GM18951 (cell line): ENCODE data around the gene KRTAP5-10.
"Not testable (repeated sequence)": the region's sequence is repeated elsewhere in the genome, so short reads cannot be mapped to it uniquely, and the experiment has no call there.

Experiments
- POLR2A ChIP-seq: IDR thresholded peaks from 4 replicates; pipeline ENCODE4 v1.6.1; 2011; ENCODE audit warnings: mild to moderate bottlenecking; ENCODE audit not compliant: insufficient read length, insufficient read depth; ENCODE audit errors: extremely low read depth
- in situ Hi-C: fragments of 300-500 bp; cut with MboI; formaldehyde crosslinking; loops from one replicate; pipeline ENCODE4 v1.12.0; 2022; ENCODE audit warnings: low sequenced_read_pairs, mixed read lengths, inconsistent platforms; ENCODE audit not compliant: unreplicated experiment

Gene KRTAP5-10

DNA sequence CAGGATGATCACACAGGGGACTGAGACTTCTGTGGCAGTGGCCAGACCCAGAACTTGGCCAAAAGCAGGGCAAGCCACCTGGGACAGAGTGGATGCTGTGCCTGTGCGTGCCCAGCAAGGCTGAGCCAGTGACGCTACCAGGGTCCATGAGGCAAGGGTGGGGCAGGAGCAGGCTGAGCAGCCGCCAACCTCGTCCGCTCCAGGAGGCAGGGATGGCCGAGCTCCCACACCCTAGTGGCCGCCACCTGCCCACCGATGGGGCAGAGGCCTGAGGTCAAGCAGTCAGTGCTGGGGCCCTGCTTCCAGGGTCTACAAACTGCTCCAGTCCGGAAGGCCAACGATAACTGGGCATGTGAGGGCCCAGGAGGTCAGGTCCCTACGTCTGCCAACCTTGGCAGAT is 9.9 kb upstream of the KRTAP5-10 start:
- in situ Hi-C loops = no loop called here
- TF ChIP-seq POLR2A = no peak

- in situ Hi-C loops = no loop called here
- no peak for TF ChIP-seq POLR2A
Measured at GRCh38 chr11:71556018-71556417, 9.3 kb upstream of the KRTAP5-10 start.

DNA sequence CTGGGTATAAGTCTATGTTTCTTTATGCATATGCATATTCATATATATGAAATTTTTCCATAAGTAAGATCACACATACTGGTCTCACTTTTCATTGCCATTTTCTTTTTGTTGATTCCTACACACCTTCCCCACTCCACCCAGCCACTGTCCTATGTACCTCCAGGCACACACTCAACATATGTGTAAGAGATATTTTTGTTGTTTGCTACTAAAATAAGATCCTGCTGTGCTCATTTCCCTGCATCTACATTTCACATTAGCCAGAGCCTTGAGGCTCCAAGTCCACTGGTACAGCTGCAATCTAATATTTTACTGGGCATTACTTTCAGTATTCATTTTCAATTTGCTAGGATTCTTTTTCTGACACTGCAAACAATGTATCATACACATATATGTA is 8.1 kb upstream of the KRTAP5-10 start:
- TF ChIP-seq POLR2A = no peak
- in situ Hi-C loops = no loop called here

- in situ Hi-C loops = no loop called here
- TF ChIP-seq POLR2A = no peak
Measured at GRCh38 chr11:71558996-71559395, 6.4 kb upstream of the KRTAP5-10 start.

DNA sequence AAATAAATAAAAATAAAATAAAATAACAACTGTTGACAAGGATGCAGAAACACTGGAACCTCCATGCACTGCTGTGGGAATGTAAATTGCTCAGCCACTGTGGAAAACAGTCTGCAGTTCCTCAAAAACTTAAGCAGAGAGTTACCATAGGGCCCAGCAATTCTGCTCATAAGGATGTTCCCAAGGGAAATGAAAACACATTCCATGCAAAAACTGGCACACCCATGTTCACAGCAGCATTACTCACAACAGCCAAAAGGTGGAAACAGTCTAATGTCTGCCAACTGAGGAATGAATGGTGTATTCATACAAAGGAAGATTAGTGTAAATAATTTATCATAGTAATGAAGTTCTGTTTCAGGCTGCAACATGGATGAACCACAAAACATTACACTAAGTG is 3.2 kb upstream of the KRTAP5-10 start:
- in situ Hi-C loops = no loop called here
- TF ChIP-seq POLR2A = no peak

- in situ Hi-C loops = no loop called here
- no peak for TF ChIP-seq POLR2A
Measured at GRCh38 chr11:71563406-71563805, 2.0 kb upstream of the KRTAP5-10 start.

GRCh38 chr11:71564430-71564829 is 933 bp upstream of the KRTAP5-10 start:
- no peak for TF ChIP-seq POLR2A
- in situ Hi-C loops = no loop called here

- no peak for TF ChIP-seq POLR2A
Measured at GRCh38 chr11:71566081-71566620, 788 bp downstream of the KRTAP5-10 start.

DNA sequence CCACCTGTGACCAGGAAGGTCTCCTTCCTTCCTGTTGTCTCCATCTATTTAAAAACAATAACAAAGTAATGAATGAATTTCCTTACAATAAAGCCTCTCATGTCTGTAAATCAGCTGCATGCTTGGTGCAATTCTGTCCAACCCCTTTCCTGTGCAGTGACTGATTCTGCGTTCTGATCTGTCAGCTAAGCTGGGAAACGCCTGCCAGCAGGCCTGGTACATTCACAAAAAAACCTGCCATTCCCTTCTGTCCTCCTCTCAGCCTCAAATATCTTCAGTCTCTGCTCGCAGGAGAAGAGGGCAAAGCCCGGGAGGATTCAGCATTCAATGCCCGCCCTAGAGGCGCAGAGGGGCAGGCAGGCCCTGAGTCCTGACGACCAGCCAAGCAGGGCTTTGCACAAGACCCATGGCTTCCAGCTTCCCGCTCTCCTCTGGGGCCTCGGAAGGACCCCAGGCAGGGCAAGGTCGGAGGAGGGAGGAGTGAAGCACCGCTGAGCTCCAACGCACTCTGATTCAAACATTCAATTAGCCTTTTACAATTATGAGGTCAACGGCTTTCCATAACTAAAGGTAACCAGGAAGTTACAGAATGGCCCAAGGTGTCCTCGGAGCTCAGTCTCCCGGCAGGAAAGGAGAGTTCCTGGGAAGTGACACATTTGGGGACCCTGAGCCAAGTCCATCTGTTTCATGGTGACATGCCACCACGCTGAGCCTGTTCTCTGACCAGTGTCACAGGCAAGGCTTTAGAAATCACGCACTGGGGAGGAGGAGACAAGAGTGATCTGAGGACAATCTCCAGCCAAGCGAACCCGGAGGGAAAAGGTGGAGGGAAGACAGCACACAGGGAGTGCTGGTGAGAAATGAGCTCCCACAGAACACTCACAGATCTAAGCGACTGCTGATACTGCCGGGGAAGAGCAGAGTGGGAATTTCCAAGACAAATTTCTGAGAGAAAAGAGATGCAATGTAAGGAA is 1.6 kb downstream of the KRTAP5-10 start:
- in situ Hi-C loops = not testable (repeated sequence)

More at GRCh38 chr11:71566081-71566620, 788 bp downstream of the KRTAP5-10 start:
- in situ Hi-C loops = no loop called here

DNA sequence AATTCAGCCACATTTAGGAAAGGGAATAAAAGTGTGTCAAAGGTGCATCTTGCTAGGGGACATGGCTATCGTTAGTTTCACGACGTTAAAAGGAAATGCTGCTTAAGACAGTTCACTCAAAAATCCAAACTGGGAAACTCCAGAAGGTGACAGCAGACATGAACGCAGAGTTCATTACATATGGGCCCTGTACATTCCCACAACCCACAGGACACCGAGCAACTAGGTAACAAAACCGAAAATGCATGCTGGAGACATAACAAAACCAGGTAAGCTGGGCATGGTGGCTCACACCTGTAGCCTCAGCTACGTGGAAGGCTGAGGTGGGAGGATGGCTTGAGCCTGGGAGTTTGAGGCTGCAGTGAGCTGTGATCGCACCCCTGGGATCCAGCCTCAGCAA is 2.3 kb downstream of the KRTAP5-10 start:
- in situ Hi-C loops = not testable (repeated sequence)

DNA sequence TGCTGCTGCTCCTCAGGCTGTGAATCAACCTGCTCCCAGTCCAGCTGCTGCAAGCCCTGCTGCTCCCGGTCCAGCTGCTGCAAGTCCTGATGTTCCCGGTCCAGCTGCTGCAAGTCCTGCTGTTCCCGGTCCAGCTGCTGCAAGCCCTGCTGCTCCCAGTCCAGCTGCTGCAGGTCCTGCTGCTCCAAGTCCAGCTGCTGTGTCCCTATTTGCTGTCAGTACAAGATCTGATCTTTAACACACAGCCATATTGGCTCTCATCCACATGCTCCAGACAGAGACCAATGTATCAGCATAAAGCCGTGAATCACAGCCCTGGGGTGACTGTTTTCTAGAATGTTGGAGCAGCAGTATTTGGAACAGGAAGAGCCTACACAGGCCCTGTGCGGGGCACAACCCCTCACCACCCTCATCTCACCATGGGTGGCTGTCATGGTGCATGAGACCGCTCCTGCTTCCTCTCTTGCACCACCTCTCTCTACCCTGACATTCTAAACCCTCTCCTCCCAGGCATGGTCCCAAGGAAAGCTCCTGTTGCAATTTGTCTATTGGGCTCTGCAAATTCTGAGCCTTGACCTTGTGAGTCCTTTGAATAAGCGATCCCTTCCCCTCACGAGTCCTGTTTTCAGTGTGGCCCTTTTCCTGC is 3.5 kb downstream of the KRTAP5-10 start:
- TF ChIP-seq POLR2A = no peak
- in situ Hi-C loops = no loop called here

- in situ Hi-C loops = not testable (repeated sequence)
Measured at GRCh38 chr11:71571101-71571850, 5.9 kb downstream of the KRTAP5-10 start.

DNA sequence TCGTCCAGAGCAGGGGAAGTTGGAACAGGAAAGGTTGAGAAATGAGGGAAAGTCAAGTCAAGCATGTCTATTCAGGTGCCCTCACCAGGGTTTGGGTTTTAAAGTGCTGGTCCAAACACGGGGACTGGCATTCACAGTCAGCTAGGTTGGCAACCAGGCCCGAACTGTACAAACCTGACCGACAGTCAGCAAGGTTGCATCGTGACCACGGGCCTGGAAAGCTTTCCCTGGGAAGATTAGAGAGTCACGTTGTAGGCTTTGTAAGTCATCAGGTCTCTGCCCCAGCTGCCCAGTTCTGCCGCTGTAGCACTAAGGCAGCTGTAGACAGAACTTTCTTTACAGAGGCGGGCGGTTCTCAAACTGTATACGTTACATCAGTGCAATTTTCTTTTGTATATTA is 7.4 kb downstream of the KRTAP5-10 start:
- in situ Hi-C loops = no loop called here
- no peak for TF ChIP-seq POLR2A
